Measurements from ENCODE around the gene ATP2C2.
"Not testable (repeated sequence)": the region's sequence is repeated elsewhere in the genome, so short reads cannot be mapped to it uniquely, and the experiment has no call there.

Gene ATP2C2, protein sequence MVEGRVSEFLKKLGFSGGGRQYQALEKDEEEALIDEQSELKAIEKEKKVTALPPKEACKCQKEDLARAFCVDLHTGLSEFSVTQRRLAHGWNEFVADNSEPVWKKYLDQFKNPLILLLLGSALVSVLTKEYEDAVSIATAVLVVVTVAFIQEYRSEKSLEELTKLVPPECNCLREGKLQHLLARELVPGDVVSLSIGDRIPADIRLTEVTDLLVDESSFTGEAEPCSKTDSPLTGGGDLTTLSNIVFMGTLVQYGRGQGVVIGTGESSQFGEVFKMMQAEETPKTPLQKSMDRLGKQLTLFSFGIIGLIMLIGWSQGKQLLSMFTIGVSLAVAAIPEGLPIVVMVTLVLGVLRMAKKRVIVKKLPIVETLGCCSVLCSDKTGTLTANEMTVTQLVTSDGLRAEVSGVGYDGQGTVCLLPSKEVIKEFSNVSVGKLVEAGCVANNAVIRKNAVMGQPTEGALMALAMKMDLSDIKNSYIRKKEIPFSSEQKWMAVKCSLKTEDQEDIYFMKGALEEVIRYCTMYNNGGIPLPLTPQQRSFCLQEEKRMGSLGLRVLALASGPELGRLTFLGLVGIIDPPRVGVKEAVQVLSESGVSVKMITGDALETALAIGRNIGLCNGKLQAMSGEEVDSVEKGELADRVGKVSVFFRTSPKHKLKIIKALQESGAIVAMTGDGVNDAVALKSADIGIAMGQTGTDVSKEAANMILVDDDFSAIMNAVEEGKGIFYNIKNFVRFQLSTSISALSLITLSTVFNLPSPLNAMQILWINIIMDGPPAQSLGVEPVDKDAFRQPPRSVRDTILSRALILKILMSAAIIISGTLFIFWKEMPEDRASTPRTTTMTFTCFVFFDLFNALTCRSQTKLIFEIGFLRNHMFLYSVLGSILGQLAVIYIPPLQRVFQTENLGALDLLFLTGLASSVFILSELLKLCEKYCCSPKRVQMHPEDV

DNA sequence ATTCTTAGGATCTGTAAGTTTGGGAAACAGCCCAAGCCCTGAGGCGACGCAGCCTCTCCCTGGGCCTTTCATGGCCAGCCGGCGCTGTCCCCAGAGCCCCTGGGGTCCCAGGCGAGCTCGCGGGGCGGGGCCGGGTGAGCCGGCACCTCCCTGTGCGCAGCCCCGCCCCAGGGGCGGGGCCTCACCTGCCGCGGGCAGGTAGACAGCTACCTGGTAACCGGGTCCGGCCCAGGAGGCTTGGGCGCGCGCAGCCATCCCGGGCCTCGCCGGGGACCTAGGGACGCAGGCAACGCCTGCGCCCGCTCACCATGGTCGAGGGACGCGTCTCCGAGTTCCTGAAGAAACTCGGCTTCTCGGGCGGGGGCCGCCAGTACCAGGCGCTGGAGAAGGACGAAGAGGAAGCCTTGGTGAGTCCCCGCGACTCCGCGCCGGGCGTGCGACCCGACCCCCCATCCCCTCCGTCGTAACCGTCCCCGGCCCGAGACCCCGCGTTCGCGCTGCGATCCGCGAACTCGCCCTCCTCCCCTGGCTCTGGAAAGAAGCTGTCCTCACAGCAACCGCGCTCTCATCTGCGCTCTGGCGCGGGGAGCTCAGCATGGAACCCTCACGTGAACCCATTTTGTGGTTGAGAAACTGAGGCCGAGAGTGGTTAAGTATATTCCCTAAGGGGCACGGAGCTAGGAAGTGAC lies at the start of gene ATP2C2:
Gene ATP2C2, plus strand, starts transcription at position 231 of the 689 bp plus-strand sequence. Its CDS starts 78 bp downstream, at position 309.
- FAIRE-seq: no peak

DNA sequence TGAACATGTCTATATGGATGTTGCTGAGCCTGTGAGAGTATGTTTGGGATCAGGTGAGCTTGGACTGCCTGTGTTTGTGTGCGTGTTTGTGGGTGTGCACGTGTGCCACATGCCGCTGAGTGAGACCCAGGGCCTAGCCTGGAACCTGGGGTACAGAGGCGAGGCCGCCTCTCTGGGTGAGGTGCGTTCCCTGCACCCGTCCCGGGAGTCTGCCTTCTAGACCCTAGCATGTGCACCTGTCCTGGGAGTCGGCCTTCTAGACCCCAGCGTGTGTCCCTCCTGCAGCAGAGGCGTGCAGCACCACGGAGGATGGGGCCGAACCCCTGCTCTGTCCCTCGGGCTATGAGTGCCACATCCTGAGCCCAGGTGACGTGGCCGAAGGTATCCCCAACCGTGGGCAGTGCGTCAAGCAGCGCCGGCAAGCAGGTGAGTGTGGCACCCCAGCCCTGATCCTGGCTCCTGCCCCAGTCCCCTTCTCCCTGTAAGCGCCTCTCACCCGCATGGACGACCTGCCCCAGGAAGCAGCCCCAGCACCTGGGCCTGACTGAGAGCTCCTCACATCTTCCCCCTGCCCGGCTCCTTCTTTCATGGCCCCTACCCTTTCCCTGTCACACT lies 49.1 kb upstream of the ATP2C2 start:
- FAIRE-seq: no peak

DNA sequence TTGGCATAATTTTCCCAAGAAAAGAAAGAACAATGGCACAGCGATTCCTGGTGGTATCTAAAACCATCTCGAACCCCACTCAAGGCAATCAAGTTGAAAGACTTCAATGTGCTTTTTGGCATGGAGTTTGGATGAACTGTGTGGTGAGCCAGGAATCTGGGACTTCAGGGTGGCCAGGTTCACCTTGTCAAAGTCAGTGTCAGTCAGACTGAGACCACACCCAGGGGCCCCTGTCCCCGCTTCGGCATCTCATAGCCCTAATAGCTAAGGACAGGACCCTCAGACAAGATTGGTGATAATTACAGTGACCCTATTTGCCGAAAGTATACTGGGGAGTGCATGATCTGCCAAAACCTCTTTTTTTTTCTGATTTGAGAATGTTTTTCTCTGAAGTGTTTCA lies 47.8 kb upstream of the ATP2C2 start:
- FAIRE-seq: no peak

DNA sequence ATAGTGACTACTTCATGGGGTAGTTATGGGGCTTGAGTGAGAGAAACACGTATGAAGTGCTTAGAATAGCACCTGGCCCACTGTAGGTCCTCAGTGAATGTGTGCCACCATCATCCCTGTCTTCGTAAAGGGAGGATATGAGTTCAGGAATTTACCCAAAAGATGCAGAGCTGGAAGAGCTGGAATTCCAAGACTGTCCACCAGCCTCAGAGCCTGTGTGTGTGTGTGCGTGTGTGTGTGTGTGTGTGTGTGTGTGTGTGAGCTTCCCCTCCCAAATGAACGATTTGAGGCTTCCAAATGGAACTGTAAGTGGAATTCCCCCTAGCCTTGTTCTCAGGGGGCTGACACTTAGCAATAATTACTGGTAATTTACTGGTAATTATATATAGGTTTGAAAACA lies 46.4 kb upstream of the ATP2C2 start:
- no peak for FAIRE-seq

DNA sequence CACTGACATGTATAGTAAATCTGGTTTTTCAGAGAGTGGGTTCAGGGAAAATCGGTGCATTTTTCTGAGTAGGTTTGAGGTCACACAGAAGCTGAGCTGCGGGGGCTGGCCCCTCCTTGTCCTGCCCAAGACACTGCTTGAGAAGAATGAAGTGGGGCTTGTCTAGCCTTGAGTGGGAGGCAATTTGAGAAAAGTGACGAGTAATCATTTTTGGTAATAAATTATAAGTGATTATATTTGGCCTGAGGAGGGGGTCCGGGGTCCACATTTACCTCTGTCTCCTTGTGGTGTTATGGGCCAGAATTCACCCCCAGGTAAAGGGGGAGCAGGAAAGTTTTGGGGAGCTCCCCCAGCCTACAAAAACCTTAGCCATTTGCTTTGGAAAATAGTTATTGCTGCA lies 45.6 kb upstream of the ATP2C2 start:
- no peak for FAIRE-seq

DNA sequence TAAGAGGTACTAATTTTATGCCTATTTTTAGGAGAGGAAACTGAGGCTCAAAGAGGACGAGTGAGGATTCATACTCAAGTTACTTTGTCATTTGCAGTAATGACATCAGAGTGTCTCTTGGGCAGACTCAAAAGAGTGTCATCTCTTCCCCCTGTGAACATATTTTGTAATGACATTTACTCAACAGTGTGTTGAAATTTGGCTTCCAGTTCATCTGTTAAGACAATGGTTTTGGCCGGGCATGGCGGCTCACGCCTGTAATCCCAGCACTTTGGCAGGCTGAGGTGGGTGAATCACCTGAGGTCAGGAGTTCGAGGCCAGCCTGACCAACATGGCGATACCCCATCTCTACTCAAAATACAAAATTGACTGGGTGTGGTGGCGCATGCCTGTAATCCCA lies 44.7 kb upstream of the ATP2C2 start:
- no peak for FAIRE-seq

DNA sequence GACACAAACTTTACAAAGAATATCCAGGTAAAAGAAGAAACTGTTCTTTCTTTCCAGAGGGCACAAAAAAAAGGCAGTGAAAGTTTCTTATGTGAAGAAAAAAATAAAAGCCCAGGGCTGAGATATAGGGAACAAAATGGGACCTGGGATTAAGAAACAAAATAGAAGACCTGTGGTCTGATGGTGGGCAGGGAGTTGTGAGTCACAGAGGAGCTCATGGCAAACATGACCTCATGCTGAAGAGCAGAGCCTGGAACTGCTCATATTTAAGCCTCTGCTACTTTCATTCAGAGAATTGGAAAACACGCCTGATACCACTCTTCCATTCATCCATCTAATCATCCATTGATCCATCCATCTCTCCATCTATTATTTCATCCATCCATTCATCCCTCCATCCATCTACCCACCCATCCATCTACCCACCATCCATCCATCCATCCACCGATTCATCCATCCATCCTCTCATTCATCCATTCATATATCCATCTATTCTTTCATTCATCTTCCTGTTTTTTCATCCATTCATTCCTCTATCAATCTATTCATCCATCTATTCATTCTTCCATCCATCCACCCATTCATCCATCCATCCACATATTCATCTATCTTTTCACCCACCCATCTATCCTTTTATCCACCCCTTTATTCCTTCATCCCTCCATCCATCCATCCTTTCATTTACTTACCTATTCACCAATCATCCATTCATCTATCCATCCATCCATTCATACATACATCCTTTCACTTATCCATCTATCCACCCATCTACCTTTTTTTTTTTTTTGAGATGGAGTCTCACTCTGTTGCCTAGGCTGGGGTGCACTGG lies 43.7 kb upstream of the ATP2C2 start:
- no peak for FAIRE-seq

DNA sequence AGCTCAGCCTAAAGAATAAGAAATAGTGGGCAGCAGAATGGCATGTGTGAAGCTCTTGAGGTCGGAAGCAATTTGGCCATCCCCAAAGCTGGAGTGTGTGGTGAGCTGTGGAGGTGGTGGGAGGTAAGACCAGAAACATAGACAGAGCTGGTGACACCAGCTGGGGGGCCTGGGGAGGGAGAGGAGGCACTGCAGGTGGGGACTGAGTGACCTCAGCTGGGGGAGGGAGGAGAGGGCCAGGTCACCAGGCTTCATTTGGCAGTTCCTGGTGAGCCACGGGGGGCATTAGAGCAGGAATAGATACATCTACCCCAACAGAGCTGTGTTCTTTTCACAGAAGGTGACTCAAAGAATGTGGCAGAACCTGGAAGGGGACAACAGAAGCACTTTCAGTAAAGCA lies 41.8 kb upstream of the ATP2C2 start:
- FAIRE-seq: no peak

DNA sequence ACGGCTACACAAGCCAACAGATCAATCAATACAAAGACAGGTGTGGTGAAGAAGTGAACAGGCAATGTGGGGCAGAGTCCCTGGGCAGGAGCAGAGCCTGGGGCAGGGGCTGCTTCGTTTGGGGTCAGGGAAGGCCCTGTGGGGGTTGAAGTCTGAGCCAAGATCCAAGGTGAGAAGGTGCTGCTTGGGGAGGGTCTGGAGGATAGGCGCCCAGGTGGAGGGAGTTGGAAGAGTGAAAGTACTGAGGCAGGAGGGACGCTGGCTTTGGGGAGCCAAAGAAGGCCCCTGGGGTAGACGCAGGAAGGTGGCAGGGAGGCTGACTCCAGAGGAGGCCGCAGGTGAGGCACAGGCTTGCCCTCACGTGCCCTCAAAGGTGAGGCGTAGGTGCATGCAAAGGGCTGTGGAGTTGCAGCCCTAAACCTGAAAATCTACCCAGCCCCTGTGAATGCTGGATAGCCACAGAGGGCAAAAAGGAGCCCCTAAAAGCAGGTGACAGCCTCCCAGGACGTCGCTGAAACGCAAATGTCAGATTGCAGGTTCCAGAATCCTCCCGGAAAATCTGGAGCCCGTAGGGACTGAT lies 40.3 kb upstream of the ATP2C2 start:
- no peak for FAIRE-seq

DNA sequence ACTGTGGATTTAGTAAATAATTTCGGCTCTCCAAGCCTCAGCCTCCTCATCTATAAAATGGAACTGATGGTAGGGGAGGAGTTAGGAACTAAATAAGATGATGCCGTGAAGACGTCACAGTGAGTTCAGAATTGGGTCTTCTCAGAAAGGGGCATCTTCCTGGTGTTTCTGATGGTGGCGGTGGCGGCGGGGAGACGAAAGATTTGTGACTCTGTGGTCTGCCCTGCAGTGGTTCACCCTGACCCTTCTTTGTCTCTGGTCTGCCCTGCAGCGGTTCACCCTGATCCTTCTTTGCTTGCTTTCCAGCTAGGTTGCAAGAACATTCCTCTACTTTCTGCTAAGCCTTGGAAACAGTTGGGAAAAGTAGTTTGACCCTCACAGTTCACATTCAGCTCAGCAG lies 39.3 kb upstream of the ATP2C2 start:
- no peak for FAIRE-seq

DNA sequence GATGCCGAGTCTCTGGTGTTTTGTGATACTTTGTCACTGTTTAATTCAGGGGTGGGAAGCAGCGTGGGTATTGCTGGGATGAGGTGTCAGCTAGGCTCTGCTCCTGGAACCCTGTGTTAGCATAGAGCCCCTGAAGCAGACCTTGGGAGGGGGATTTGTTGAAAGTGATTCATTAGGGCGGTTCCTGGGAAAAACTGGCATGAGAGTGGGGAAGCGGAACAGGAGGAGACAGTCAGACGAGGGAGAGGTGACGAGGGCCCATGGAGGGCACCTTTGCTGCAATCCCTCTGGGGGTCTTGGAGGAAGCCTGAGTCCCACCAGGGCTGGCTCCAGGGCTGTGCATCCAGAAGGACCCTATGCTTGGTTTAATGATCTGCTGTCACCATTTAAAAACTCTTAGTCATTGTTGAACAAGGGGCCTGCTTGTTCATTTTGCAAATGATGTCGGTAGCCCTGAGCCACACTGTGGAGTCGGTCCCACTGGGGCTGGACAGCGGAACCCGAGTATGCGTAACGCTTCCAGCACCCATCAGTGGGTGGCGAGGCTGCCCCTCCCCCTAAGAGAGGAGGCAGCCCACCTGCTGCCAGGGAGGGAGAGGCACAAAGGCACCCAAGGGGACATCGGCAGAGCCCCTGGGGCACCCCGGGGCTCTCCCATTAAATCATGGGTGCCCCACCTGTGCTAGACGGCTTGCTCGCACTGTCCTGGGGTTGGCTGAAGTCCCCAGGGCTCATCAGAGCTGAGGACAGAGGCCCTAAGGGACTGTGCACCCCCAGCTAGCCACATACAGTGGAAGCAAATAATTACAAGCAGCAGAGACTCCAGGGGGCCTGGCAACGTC lies 38.3 kb upstream of the ATP2C2 start:
- FAIRE-seq: no peak

DNA sequence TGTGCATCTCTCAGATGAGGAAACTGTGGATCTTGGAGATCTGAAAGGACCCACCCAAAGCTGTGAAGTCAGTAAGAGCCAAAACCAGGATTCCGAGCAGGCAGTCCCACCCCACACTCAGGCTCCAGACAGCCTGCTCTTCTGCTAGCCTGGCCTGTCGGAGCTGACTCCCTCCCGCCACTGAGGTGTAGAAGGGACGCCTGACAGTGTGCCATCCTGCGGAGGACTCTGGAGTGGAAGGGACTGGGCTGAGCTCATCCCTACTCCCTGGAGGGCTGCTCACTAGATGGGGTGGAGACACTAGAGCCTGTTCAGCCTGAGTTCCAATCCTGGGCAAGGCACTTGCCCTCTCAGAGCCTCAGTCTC lies 37.7 kb upstream of the ATP2C2 start:
- FAIRE-seq: no peak

DNA sequence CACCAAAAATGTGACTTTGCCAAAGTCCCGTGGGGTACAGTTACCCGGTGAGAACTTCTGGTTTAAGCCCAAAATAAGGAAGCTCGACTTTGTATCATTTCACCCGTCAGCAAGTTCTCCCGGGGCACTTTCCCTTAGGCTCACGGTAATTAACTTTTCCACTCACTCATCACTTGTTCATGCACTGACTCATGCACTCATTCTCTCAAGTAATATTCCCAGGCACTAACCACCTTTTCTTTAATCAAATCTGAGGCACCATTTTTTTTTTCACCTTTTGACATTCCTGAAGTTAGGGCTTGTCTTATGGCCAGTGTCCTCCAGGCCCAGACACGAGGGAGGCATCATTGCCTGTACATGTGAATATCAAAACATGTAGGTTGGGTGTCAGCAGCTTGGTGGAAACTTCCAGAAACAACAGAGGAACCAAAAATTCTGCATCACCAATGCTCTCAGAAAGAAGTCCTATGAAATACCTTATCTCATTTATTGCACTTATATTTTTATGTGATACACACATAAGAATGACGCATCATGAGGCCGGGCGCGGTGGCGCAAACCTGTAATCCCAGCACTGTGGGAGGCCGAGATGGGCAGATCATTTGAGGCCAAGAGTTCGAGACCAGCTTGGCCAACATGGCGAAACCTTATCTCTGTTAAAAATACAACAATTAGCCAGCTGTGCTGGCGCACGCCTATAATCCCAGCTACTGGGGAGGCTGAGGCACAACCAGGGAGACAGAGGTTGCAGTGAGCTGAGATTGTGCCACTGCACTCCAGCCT lies 36.1 kb upstream of the ATP2C2 start:
- no peak for FAIRE-seq

DNA sequence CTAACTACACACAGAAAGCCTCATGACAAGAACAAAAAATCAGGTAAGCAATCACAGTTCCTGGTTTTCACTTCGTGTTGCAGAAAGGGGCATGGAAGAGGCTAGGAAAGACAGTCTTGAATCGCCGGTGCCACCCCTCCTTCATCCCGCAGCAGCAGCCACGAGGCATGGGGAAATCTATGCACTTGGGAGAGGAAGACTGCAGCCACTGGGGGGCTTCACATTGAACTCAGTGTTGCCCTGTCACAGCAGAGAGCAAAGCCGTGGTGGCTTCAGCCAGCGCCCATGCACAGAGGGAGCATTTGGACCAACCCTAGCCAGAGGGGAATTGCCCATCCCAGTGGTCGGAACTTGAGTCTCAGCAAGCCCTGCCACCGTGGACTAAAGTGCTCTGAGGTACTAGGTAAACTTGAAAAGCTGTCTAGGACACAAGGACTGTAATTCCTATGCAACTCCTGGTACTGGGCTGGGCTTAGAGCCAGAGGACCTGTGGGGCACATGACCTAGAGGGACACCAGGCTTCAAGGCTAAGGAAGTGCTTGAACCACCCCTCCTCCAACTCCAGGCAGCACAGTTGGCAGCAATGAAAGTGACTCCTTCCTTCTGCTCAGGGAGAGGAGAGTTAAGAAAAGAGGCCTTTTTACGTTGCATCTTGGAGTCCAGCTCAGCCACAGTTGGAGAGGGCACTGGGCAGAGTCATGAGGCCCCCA lies 35.2 kb upstream of the ATP2C2 start:
- no peak for FAIRE-seq

DNA sequence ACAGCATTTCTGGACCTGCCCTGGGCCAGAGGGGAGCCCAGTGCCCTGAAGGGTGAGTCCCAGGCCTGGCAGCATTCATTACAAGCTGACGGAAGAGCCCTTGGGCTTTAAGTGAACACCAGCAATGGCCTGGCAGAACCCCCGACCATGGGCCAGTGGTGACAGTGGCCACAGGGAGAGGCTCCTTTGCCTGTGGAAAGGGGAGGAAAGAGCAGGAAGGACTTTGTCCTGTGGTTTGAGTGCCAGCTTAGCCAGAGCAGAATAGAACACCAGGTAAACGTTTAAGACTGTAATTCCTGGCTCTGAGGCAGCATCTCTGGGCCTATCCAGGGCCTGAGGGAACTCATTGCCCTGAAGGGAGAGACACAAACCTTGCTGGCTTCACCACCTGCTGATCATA lies 34.3 kb upstream of the ATP2C2 start:
- no peak for FAIRE-seq

DNA sequence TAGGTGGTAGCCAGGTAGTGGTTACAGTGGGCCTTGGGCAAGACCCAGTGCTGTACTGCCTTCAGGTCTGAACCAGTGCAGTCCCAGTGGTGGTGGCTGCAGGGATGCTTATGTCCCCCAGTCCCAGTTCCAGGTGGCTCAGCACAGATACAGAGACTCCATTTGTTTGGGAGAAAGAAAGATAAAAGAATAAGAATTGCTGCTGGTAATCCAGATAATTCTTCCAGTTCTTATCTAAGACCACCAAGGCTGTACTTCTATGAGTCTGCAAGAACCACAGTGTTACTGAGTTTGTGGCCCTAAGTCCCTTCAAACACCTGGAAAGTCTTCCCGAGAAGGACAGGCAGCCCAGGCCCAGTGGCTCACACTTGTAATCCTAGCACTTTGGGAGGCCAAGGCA lies 33.9 kb upstream of the ATP2C2 start:
- no peak for FAIRE-seq

DNA sequence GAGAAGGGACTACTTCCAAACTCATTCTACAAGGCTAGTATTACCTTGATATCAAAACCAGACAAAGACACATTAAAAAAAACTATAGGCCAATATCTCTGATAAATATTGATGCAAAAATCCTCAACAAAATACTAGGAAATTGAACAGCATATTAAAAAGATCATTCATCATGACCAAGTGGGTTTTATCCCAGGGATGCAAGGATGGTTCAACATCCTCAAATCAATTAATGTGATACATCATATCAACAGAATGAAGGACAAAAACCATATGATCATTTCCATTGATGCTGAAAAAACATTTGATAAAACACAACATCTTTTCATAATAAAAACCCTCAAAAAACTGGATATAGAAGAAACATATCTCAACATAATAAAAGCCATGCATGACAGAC lies 31.1 kb upstream of the ATP2C2 start:
- FAIRE-seq: not testable (repeated sequence)

DNA sequence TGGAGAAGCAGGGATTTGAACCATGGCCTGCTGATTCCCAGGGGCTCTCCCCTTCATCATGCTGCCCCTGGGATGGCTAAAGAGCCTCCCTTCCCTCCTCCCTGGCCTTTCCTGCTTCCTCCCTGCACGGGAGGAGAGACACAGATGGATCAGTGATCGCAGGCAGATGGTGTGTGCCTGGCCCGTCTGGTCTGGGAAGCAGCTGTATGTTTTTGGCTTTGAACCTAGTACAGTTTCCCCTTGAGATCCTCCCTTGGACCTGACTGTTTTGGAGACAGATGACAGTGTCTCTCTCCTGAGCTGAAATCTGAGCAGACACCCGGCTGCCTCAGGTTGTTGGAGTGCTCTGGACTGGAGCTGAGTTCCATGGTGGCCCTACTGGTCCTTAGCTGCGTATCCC lies 29.0 kb upstream of the ATP2C2 start:
- FAIRE-seq: no peak

DNA sequence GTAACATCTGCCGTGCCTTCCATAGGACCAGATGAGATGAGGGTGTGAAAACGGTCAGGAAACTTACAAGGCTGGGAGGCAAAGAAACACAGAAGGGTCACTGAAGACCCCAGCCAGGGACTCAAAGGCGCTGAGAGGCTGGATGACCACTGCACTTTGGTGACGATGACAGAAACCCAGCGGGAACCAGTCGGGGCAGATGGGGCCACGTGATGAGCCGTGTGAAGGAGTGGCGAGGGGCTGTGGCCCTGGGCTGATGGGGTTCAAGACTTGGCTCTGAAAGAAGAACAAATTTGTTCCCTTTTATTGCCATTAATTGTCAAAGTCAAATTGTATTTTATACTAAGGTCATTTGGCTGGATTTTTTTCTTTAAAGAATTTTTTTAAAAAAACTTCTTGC lies 28.6 kb upstream of the ATP2C2 start:
- no peak for FAIRE-seq

Measured in islet of Langerhans (tissue), 1 donor.